Measurements from ENCODE around the gene DGCR2. TPM values are rescaled to one million over a fixed set of nuclear protein-coding genes. Genes with fewer than 3 reads are reported as not detected.

Gene DGCR2
- total RNA-seq, 2 experiments from 2014 or later, result 31.9 to 35.5 TPM

- no peaks in the 10 kb centered on the region for H3K4me1 Mint-ChIP-seq (ENCODE audit: low read depth)
- Histone ChIP-seq H3K4me1 (ENCODE audit: insufficient read depth, low read length) (peaks cover 3% of the 10 kb centered on the region), H3K4me3 (ENCODE audit: low read length) (no peak overlapping the region), H3K27ac (ENCODE audit: low read depth in 1 of 2, low read length in 2 of 2) (no peak overlapping the region), H3K36me3 (ENCODE audit: insufficient read depth, low read length) (peaks cover 67% of the 10 kb centered on the region), H3K9me3 (ENCODE audit: control insufficient read depth in 1 of 2, insufficient read depth in 1 of 2, low read length in 2 of 2) (no peaks in the 10 kb centered on the region), H3K27me3 (ENCODE audit: control insufficient read depth in 1 of 2, insufficient read depth in 2 of 2, low read length in 2 of 2) (no peaks in the 10 kb centered on the region)
- POLR2A ChIA-PET, result interaction anchor here (1.9 kb wide), 1 partner anchor 10 kb away, joined by 6 read pairs; the partner anchor contains the start of gene ESS2
- CTCF ChIA-PET, result no interaction called here
- DNase-seq, result no peak
- H3K27me3 Mint-ChIP-seq, result no peaks in the 10 kb centered on the region
- TF ChIP-seq, protein P1, sequence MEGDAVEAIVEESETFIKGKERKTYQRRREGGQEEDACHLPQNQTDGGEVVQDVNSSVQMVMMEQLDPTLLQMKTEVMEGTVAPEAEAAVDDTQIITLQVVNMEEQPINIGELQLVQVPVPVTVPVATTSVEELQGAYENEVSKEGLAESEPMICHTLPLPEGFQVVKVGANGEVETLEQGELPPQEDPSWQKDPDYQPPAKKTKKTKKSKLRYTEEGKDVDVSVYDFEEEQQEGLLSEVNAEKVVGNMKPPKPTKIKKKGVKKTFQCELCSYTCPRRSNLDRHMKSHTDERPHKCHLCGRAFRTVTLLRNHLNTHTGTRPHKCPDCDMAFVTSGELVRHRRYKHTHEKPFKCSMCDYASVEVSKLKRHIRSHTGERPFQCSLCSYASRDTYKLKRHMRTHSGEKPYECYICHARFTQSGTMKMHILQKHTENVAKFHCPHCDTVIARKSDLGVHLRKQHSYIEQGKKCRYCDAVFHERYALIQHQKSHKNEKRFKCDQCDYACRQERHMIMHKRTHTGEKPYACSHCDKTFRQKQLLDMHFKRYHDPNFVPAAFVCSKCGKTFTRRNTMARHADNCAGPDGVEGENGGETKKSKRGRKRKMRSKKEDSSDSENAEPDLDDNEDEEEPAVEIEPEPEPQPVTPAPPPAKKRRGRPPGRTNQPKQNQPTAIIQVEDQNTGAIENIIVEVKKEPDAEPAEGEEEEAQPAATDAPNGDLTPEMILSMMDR (IDR thresholded peaks at IDR 0.05), result no peak
- no peak overlapping the region for H3K27ac Mint-ChIP-seq
- intact Hi-C loops (cut with DNase I, micrococcal nuclease), result no loop called here
- H3K4me3 Mint-ChIP-seq, result no peak overlapping the region
- ATAC-seq (ENCODE audit: poor library complexity), result no peak
- peaks cover 72% of the 10 kb centered on the region for H3K36me3 Mint-ChIP-seq (ENCODE audit: low read depth)
- no peaks in the 10 kb centered on the region for H3K9me3 Mint-ChIP-seq
These were observed 12.7 kb upstream of the DGCR2 start for GRCh38 chr22:19134874-19135273.

- intact Hi-C loops (cut with DNase I, micrococcal nuclease), result no loop called here
- H3K36me3 ChIP-seq (ENCODE audit: insufficient read depth, low read length), result peaks cover 61% of the 10 kb centered on the region
- ChIA-PET CTCF (no interaction called here), POLR2A (interaction anchor here (1.2 to 1.9 kb wide), 2 partner anchors 10 to 12 kb away, joined by 3 to 6 read pairs; partner anchors contain the start of genes DGCR2 and ESS2)
- Mint-ChIP-seq H3K4me1 (ENCODE audit: low read depth) (no peaks in the 10 kb centered on the region), H3K9me3 (no peaks in the 10 kb centered on the region), H3K4me3 (no peak overlapping the region), H3K27me3 (no peaks in the 10 kb centered on the region), H3K36me3 (ENCODE audit: low read depth) (peaks cover 67% of the 10 kb centered on the region), H3K27ac (no peak overlapping the region)
- H3K4me3 ChIP-seq (ENCODE audit: low read length), result no peak overlapping the region
- DNase-seq (no peak), ATAC-seq (ENCODE audit: poor library complexity) (no peak)
- H3K9me3 ChIP-seq (ENCODE audit: control insufficient read depth in 1 of 2, insufficient read depth in 1 of 2, low read length in 2 of 2), result no peaks in the 10 kb centered on the region
- TF ChIP-seq, protein P1 (IDR thresholded peaks at IDR 0.05), result no peak
- H3K4me1 ChIP-seq (ENCODE audit: insufficient read depth, low read length), result peaks cover 3% of the 10 kb centered on the region
- H3K27me3 ChIP-seq (ENCODE audit: control insufficient read depth in 1 of 2, insufficient read depth in 2 of 2, low read length in 2 of 2), result no peaks in the 10 kb centered on the region
- H3K27ac ChIP-seq (ENCODE audit: low read depth in 1 of 2, low read length in 2 of 2), result no peak overlapping the region
These were observed 12.1 kb upstream of the DGCR2 start for GRCh38 chr22:19134176-19134831.

- TF ChIP-seq, protein P1 (IDR thresholded peaks at IDR 0.05), result no peak
- intact Hi-C loops (cut with DNase I, micrococcal nuclease), result no loop called here
- H3K4me3 Mint-ChIP-seq, result no peak overlapping the region
These were observed 11.3 kb upstream of the DGCR2 start for GRCh38 chr22:19133561-19133960.

More at GRCh38 chr22:19133561-19133960, 11.3 kb upstream of the DGCR2 start:
- H3K4me1 ChIP-seq (ENCODE audit: insufficient read depth, low read length), result peaks cover 3% of the 10 kb centered on the region
- H3K9me3 ChIP-seq (ENCODE audit: control insufficient read depth in 1 of 2, insufficient read depth in 1 of 2, low read length in 2 of 2), result no peaks in the 10 kb centered on the region
- DNase-seq (no peak), ATAC-seq (ENCODE audit: poor library complexity) (no peak)
- Mint-ChIP-seq H3K9me3 (no peaks in the 10 kb centered on the region), H3K4me1 (ENCODE audit: low read depth) (no peaks in the 10 kb centered on the region), H3K27me3 (no peaks in the 10 kb centered on the region), H3K36me3 (ENCODE audit: low read depth) (peaks cover 59% of the 10 kb centered on the region), H3K27ac (no peak overlapping the region)
- H3K36me3 ChIP-seq (ENCODE audit: insufficient read depth, low read length), result peaks cover 54% of the 10 kb centered on the region
- no peaks in the 10 kb centered on the region for H3K27me3 ChIP-seq (ENCODE audit: control insufficient read depth in 1 of 2, insufficient read depth in 2 of 2, low read length in 2 of 2)
- ChIA-PET POLR2A (interaction anchor here (1.2 to 1.9 kb wide), 2 partner anchors 11 to 12 kb away, joined by 3 to 6 read pairs; partner anchors contain the start of genes DGCR2 and ESS2), CTCF (no interaction called here)
- H3K4me3 ChIP-seq (ENCODE audit: low read length), result no peak overlapping the region
- H3K27ac ChIP-seq (ENCODE audit: low read depth in 1 of 2, low read length in 2 of 2), result no peak overlapping the region
